Keratinocyte (primary cell): ENCODE measurements around the gene FHL1. TPM values are rescaled to one million over a fixed set of nuclear protein-coding genes. Genes with fewer than 3 reads are reported as not detected.

Source experiments
- DNase-seq: peaks from one replicate; pipeline ENCODE4 v3.0.0-alpha.2; 2011; ENCODE audit warnings: low read depth, missing footprints, low spot score
- FAIRE-seq: peaks from 2 replicates; lab custom pipeline; 2011; peaks lifted over from hg19 to GRCh38; lab: Jason Lieb, UNC
- H2AFZ ChIP-seq: 2 replicates; pipeline ENCODE4 v1.6.0; 2012; ENCODE audit warnings: low read length, control low read depth, inconsistent platforms; ENCODE audit not compliant: control insufficient read depth
- H3K27ac ChIP-seq: 2 replicates; pipeline ENCODE4 v1.5.1; 2011; ENCODE audit warnings: low read length; ENCODE audit not compliant: control insufficient read depth, insufficient read depth
- H3K27me3 ChIP-seq: 3 replicates; pipeline ENCODE4 v1.6.0; 2011; ENCODE audit warnings: low read length; ENCODE audit not compliant: control insufficient read depth, insufficient read depth; ENCODE audit errors: extremely low read depth
- H3K36me3 ChIP-seq, 2 experiments: 2 replicates in 1 of 2; 3 replicates in 1 of 2; pipeline ENCODE4 v1.5.1; 2011; ENCODE audit warnings: low read length in 2 of 2, mild to moderate bottlenecking in 1 of 2; ENCODE audit not compliant: control insufficient read depth in 2 of 2, insufficient read depth in 2 of 2; ENCODE audit errors: extremely low read depth in 1 of 2
- H3K4me1 ChIP-seq: 3 replicates; pipeline ENCODE4 v1.5.1; 2011; ENCODE audit warnings: low read length; ENCODE audit not compliant: control insufficient read depth, insufficient read depth; ENCODE audit errors: extremely low read depth
- H3K4me2 ChIP-seq: 3 replicates; pipeline ENCODE4 v1.6.0; 2011; ENCODE audit warnings: low read depth, low read length; ENCODE audit not compliant: control insufficient read depth, insufficient read depth; ENCODE audit errors: extremely low read depth
- H3K4me3 ChIP-seq, 3 experiments: fragments of 200-600 bp in 1 of 3; sonication (generic) in 1 of 3; 2 replicates in 2 of 3; 3 replicates in 1 of 3; pipeline ENCODE4 v1.5.1; 2011 to 2016; ENCODE audit warnings: low read length in 3 of 3, mild to moderate bottlenecking in 3 of 3, control low read depth in 2 of 3, inconsistent platforms in 1 of 3, low read depth in 1 of 3, mixed read lengths in 1 of 3, mixed run types in 1 of 3, moderate library complexity in 1 of 3; ENCODE audit not compliant: control insufficient read depth in 2 of 3, insufficient read depth in 2 of 3; ENCODE audit errors: extremely low read depth in 1 of 3
- H3K79me2 ChIP-seq: 2 replicates; pipeline ENCODE4 v1.6.0; 2012; ENCODE audit warnings: low read length; ENCODE audit not compliant: control insufficient read depth, insufficient read depth
- H3K9ac ChIP-seq: 3 replicates; pipeline ENCODE4 v1.6.0; 2011; ENCODE audit warnings: low read length; ENCODE audit not compliant: control insufficient read depth, insufficient read depth; ENCODE audit errors: extremely low read depth
- H3K9me1 ChIP-seq: 3 replicates; pipeline ENCODE4 v1.6.0; 2011; ENCODE audit warnings: low read length; ENCODE audit not compliant: control insufficient read depth, insufficient read depth; ENCODE audit errors: extremely low read depth
- H3K9me3 ChIP-seq: 2 replicates; pipeline ENCODE4 v1.5.1; 2012; ENCODE audit warnings: low read depth, low read length; ENCODE audit not compliant: control insufficient read depth
- H4K20me1 ChIP-seq: 3 replicates; pipeline ENCODE4 v1.6.0; 2011; ENCODE audit warnings: low read length; ENCODE audit not compliant: control insufficient read depth, insufficient read depth; ENCODE audit errors: extremely low read depth
- CTCF ChIP-seq, 3 experiments: IDR thresholded peaks in 1 of 3; conservative IDR thresholded peaks in 1 of 3; optimal IDR thresholded peaks in 1 of 3; 2 replicates in 2 of 3; 3 replicates in 1 of 3; pipeline versions ENCODE3 to v1.5.1; 2011; ENCODE audit warnings: low read length in 3 of 3, mild to moderate bottlenecking in 3 of 3, moderate library complexity in 2 of 3, control low read depth in 1 of 3, inconsistent platforms in 1 of 3; ENCODE audit not compliant: insufficient read depth in 2 of 3; ENCODE audit errors: extremely low read depth in 1 of 3
- EZH2 ChIP-seq: IDR thresholded peaks from one replicate; pipeline ENCODE4 v1.6.1; 2012; ENCODE audit warnings: inconsistent platforms, mild to moderate bottlenecking, low read length, moderate library complexity
- dilution Hi-C: fragments of 300-500 bp; cut with MboI; formaldehyde crosslinking; loops from one replicate; pipeline ENCODE4 v1.7.0; 2020; ENCODE audit warnings: low sequenced_read_pairs; ENCODE audit not compliant: extremely low pct_ligation_motif_present
- polyA plus RNA-seq, 5 experiments: library from polyadenylated mRNA; depleted of rRNA in 3 of 5; stranded (reverse) in 3 of 5; stranded (forward) in 1 of 5; unstranded in 1 of 5; fragments of >200 nt; gene quantifications; 1 replicate in 1 of 5; 2 replicates in 3 of 5; 3 replicates in 1 of 5; pipeline versions ENCODE4 v1.2.1 to v1.2.3, GENCODE V29; 2011 to 2012; ENCODE audit warnings: missing spikeins in 2 of 5, low read depth in 1 of 5, low replicate concordance in 1 of 5

Gene FHL1
- polyA plus RNA-seq, 1 donor (not counting 4 experiments of a cell fraction or from before 2014, with no cell fraction given): 203 TPM

DNA sequence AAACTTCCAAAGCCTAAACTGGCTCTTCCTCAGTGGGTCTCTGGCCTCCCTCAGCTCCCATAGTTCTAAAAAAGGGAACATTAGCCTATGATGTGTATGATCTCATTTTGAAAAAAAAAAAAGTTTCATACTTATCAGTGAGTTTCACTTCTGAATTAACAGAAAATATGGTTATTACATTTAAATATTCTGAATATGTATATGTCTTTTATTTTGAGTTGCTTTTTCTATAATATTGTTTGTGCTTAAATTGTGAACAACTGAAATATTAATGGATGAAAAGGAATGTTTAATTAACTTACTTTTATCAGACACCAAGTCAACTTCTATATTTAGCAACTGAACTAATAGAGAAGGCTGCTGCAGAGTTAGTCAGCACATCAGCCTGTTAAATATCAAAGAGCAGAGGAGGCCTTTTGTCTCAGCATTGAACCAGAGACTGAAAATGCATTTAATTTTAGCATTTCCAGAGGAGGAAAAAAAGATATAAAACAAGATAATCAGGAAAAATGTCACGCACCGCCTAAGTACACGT is 20.4 kb upstream of the FHL1 start:
- Histone ChIP-seq H3K9me1 (no peaks in the 10 kb centered on the region), H3K9ac (no peak overlapping the region), H3K4me2 (no peak overlapping the region), H3K36me3 (no peaks in the 10 kb centered on the region), H3K27ac (no peak overlapping the region), H3K27me3 (no peaks in the 10 kb centered on the region), H3K4me1 (no peaks in the 10 kb centered on the region), H3K4me3 (no peak overlapping the region), H3K79me2 (no peaks in the 10 kb centered on the region), H2AFZ (no peak overlapping the region), H3K9me3 (no peaks in the 10 kb centered on the region), H4K20me1 (no peaks in the 10 kb centered on the region)
- dilution Hi-C loops: no loop called here
- FAIRE-seq (no peak), DNase-seq (no peak)
- TF ChIP-seq EZH2: no peak
- no peak for TF ChIP-seq CTCF (optimal IDR thresholded peaks at IDR 0.05 in 1 of 3, IDR thresholded peaks at IDR 0.05 in 1 of 3, conservative IDR thresholded peaks at IDR 0.05 in 1 of 3; ENCODE audit: extremely low read depth in 1 of 3, insufficient read depth in 2 of 3, low read length in 3 of 3)

DNA sequence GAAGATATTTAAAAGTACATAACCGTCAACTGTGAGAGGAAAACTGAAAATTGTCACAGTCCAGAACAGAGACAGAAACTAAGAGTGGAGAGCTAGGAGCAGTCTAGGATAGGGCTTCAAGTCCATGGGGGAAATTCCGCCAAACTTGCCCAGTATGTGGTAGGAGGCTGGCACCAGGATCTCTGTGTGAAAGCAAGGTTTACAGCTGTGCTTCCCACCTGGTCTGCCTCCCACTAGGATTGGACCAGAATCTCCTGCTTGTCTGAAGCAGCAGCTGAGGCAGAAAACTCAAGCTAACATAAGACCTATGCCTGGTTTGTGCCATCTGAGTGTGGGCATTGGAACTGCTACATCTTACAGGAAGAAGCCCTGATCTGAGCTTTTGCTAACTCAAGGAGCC is 18.6 kb upstream of the FHL1 start:
- Histone ChIP-seq H3K4me3 (no peak overlapping the region), H3K36me3 (no peaks in the 10 kb centered on the region), H3K4me2 (no peak overlapping the region), H3K79me2 (no peaks in the 10 kb centered on the region), H3K27me3 (no peaks in the 10 kb centered on the region), H2AFZ (no peak overlapping the region), H3K9me1 (no peaks in the 10 kb centered on the region), H3K9ac (no peak overlapping the region), H3K27ac (no peak overlapping the region), H3K4me1 (no peaks in the 10 kb centered on the region), H3K9me3 (peaks cover 2% of the 10 kb centered on the region), H4K20me1 (no peaks in the 10 kb centered on the region)
- FAIRE-seq (no peak), DNase-seq (no peak)
- TF ChIP-seq EZH2: no peak
- TF ChIP-seq CTCF (optimal IDR thresholded peaks at IDR 0.05 in 1 of 3, IDR thresholded peaks at IDR 0.05 in 1 of 3, conservative IDR thresholded peaks at IDR 0.05 in 1 of 3; ENCODE audit: extremely low read depth in 1 of 3, insufficient read depth in 2 of 3, low read length in 3 of 3): no peak
- dilution Hi-C loops: no loop called here
